ENCODE data around the gene RASGRP2.

DNA sequence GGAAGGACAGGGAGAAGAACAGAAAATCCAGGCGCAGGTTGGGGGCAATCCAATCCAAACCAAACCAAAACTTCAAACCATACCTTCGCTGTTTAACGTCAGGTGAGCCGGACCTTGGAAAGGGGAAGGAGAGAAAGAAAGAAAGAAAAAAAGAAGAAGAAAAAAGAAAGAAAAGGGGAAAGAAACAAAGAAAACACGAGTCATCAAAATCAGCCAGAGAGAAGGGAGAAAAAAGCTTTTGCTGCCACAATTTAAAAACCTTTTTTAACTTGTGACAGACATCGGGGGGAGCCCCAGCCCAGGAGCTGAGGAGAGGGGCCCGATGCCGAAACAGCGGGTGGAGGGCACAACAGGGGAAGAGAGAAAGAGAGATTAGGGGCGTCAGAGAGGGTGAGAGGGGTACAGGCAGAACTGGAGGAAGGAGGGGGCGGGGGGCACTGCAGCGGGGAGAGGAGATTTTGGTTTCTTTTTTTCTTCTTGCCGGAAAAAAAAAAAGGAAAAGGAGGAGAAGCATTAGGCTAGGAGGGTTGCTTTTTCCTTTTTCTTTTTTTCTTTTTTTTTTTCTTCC is 51.1 kb downstream of the RASGRP2 start:
- TF ChIP-seq, protein P1, sequence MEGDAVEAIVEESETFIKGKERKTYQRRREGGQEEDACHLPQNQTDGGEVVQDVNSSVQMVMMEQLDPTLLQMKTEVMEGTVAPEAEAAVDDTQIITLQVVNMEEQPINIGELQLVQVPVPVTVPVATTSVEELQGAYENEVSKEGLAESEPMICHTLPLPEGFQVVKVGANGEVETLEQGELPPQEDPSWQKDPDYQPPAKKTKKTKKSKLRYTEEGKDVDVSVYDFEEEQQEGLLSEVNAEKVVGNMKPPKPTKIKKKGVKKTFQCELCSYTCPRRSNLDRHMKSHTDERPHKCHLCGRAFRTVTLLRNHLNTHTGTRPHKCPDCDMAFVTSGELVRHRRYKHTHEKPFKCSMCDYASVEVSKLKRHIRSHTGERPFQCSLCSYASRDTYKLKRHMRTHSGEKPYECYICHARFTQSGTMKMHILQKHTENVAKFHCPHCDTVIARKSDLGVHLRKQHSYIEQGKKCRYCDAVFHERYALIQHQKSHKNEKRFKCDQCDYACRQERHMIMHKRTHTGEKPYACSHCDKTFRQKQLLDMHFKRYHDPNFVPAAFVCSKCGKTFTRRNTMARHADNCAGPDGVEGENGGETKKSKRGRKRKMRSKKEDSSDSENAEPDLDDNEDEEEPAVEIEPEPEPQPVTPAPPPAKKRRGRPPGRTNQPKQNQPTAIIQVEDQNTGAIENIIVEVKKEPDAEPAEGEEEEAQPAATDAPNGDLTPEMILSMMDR (IDR thresholded peaks at IDR 0.05): no peak
- TF ChIP-seq EP300 (IDR thresholded peaks at IDR 0.05) (no peak), POLR2AphosphoS5 (IDR thresholded peaks at IDR 0.05) (no peak), POLR2A (IDR thresholded peaks at IDR 0.05) (no peak)

All from upper lobe of left lung (tissue), 4 donors.